Hippocampal formation (tissue), 2 donors: Measurements from ENCODE around the gene TCTN3.
"Not testable (repeated sequence)": the region's sequence is repeated elsewhere in the genome, so short reads cannot be mapped to it uniquely, and the experiment has no call there.

Source experiments
- DNase-seq, 2 donors: peaks; one replicate each; lab custom pipeline; 2025; lab: John Stamatoyannopoulos, UW

TCTN3 gene

GRCh38 chr10:95688648-95689047, 5.1 kb downstream of the TCTN3 start:
- no peak for DNase-seq

- no peak for DNase-seq
Measured at GRCh38 chr10:95683966-95684365, 9.8 kb downstream of the TCTN3 start.

DNA sequence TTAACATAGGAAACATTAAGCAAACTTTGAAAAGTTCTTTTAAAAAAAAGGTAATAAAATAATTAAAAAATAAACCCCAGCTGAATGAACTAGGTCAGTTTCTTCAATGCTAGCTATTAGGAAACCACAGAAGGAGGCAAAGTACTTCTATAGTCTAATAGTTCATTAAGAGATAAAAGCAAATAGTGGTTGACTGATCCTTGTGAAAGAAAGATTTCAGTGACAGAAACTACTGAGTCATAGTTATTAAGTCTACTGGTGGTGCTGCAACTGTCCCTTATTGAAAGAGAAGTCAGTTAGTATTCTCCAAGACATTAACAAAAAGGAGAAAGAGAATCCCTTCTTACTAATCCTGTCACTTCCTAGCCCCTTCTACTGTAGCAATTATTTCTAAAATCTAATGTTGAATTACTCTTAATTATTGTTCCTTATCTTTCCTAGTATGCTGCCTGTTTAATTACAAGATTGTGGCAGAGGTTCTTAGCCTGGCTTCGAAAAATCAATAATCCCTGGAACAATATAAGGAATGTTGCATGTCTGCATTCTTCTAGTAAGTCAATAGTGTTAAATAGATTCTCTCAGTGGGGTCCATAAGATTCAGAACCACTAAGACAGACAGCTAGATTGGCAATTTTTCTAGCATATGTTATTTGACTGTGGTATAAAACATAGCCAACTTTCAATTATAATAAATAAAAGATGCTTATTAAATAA, 18.2 kb downstream of the TCTN3 start:
- no peak for DNase-seq

DNA sequence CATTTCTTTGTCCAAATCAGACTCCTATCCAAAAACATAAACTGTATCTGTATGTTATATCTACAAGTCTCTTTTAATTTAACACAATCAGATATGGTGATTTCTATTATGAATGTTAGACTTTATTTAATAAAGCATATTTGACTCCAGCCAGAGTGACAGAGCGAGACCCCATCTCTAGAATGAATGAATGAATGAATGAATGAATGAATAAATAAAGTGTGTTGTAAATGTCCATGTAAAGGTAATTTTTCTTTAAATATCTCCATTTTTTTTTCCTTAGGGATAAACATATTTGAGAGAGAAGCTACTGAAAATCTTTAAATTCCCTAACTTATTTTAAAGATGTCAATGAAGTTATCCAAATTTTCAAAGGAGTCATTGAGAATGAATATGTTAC, 19.1 kb downstream of the TCTN3 start:
- no peak for DNase-seq

GRCh38 chr10:95672641-95673040, 21.1 kb downstream of the TCTN3 start:
- not testable (repeated sequence) for DNase-seq

GRCh38 chr10:95664543-95664942, 29.2 kb downstream of the TCTN3 start:
- no peak for DNase-seq

GRCh38 chr10:95663496-95663895, 30.2 kb downstream of the TCTN3 start:
- no peak for DNase-seq

GRCh38 chr10:95661818-95662217, 31.9 kb downstream of the TCTN3 start:
- no peak for DNase-seq

- no peak for DNase-seq
Measured at GRCh38 chr10:95660283-95660682, 33.4 kb downstream of the TCTN3 start.

- no peak for DNase-seq
Measured at GRCh38 chr10:95657250-95657649, 36.5 kb downstream of the TCTN3 start.

- peak; percentile 79 to 84 for DNase-seq
Measured at GRCh38 chr10:95656291-95657164, 37.2 kb downstream of the TCTN3 start, which contains the start of gene ALDH18A1. Gene ALDH18A1, minus strand, starts transcription at chr10:95656711. Its CDS starts 3,334 bp downstream, at chr10:95653377.

DNA sequence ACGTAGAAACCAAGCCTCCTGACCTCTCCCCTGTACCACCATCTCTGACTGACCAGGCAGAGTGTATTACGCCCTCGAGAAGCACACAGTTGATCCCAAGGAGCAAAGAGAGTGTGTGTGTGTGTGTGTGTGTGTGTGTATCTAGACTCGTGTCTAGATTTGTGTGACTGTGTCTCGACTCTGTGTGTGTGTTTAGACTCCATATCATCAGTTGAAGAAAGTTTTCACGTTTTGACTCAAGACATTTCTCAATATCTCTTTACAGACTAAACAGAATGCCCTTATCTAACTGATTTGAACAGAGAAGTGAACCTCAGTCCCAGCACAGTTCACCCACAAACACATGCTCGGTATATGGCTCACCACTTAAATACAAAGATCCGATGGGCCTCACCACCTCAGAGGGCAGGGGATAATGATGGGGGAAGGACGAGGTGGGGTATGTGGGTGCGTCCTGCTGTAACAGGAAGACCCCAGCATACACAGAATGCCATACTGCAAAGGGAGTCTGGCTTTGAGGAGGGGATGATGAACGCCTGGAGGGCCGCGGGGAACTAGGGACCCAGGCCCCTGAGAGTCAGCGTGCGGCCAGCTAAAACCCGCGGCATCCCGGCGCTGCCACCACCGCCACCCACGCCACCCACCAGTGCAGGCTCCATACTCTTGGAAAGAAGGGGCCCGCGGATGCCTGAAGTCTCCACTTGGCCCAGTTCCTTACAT, 38.0 kb downstream of the TCTN3 start:
- DNase-seq = no peak

DNA sequence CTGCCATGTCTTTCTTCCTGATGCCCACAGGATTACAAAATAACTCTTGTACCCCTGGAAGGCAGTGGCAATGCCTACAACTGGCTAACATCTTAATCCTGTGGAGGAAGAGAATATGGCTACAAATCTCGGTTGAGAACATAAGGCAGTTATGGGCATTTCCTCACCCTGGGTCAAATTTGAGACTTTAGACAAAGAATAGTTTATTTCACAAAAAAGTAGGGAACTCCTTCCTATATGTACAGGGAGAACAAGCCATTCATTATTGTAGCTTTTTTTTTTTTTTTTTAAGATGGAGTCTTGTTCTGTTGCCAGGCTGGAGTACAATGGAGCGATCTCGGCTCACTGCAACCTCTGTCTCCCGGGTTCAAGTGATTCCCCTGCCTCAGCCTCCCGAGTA, 39.8 kb downstream of the TCTN3 start:
- DNase-seq = no peak

GRCh38 chr10:95651346-95652060, 42.2 kb downstream of the TCTN3 start:
- no peak for DNase-seq

- DNase-seq = no peak
Measured at GRCh38 chr10:95650232-95650631, 43.5 kb downstream of the TCTN3 start.

GRCh38 chr10:95648138-95648537, 45.6 kb downstream of the TCTN3 start:
- DNase-seq = no peak

- no peak for DNase-seq
Measured at GRCh38 chr10:95646160-95646559, 47.6 kb downstream of the TCTN3 start.

GRCh38 chr10:95644901-95645300, 48.8 kb downstream of the TCTN3 start:
- DNase-seq = no peak

DNA sequence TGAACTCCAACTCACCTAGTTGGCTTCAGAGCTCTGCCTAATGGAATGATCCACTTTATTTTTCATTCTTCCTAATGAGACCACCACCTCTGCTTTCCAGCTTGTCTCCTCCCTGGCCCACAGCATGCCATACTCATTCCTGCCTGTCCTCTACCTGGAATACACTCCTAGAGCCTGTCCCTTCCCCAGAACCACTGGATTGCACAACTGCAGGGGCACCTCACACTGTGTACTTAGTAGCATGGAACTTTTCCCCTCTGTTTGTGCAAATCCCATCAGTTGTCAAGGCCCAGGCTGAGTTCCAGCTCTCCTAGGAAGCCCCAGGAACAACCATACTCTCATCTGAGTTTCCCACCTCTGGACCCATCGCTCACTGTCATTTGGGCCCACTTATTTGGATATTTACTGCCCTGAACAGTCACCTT, 52.8 kb downstream of the TCTN3 start:
- DNase-seq = no peak

GRCh38 chr10:95637911-95638310, 55.8 kb downstream of the TCTN3 start:
- no peak for DNase-seq

GRCh38 chr10:95637140-95637539, 56.6 kb downstream of the TCTN3 start:
- DNase-seq = no peak

DNA sequence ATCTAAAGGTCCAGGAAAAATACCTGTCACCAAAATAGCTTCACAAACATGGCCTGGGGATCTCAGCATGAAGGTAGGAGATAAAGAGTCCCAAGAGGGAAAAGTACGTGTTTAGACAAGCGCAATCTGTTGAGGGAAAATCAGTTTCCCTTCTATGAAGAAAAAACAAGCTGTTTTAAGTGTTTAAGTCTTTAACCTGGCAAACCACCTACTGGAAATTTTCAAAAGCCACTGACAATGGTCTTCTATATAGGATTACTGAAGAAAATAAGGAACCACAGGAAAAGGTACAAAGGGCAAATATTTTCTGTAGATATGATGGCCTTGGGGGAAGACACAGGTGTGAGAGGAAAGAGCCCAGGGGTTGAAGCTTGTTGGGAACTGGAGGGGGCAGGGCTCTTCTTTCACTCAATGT, 58.4 kb downstream of the TCTN3 start:
- DNase-seq = no peak
